ENCODE measurements around the gene EFTUD2. TPM values are rescaled to one million over a fixed set of nuclear protein-coding genes. Genes with fewer than 3 reads are reported as not detected.

Gene EFTUD2
- total RNA-seq, 1 donor from 2014 or later: 145 TPM

- Mint-ChIP-seq H3K4me3 (no peak overlapping the region), H3K27ac (no peak overlapping the region), H3K27me3 (ENCODE audit: low read depth) (no peaks in the 10 kb centered on the region), H3K36me3 (peaks cover 19% of the 10 kb centered on the region), H3K9me3 (peaks cover 4% of the 10 kb centered on the region), H3K4me1 (no peaks in the 10 kb centered on the region)
- DNase-seq (ENCODE audit: low spot score in 2 of 2, unreplicated experiment in 2 of 2): no peak
- no peak for TF ChIP-seq CTCF (IDR thresholded peaks at IDR 0.05; ENCODE audit: unreplicated experiment)
These were observed 34.8 kb upstream of the EFTUD2 start for GRCh38 chr17:44933824-44934744.

- no peak for TF ChIP-seq CTCF (IDR thresholded peaks at IDR 0.05; ENCODE audit: unreplicated experiment)
- no peak for DNase-seq (ENCODE audit: low spot score in 2 of 2, unreplicated experiment in 2 of 2)
- Mint-ChIP-seq H3K27ac (no peak overlapping the region), H3K27me3 (ENCODE audit: low read depth) (no peaks in the 10 kb centered on the region), H3K4me1 (no peaks in the 10 kb centered on the region), H3K4me3 (no peak overlapping the region), H3K36me3 (peaks cover 13% of the 10 kb centered on the region), H3K9me3 (no peaks in the 10 kb centered on the region)
These were observed 33.5 kb upstream of the EFTUD2 start for GRCh38 chr17:44932787-44933097.

DNA sequence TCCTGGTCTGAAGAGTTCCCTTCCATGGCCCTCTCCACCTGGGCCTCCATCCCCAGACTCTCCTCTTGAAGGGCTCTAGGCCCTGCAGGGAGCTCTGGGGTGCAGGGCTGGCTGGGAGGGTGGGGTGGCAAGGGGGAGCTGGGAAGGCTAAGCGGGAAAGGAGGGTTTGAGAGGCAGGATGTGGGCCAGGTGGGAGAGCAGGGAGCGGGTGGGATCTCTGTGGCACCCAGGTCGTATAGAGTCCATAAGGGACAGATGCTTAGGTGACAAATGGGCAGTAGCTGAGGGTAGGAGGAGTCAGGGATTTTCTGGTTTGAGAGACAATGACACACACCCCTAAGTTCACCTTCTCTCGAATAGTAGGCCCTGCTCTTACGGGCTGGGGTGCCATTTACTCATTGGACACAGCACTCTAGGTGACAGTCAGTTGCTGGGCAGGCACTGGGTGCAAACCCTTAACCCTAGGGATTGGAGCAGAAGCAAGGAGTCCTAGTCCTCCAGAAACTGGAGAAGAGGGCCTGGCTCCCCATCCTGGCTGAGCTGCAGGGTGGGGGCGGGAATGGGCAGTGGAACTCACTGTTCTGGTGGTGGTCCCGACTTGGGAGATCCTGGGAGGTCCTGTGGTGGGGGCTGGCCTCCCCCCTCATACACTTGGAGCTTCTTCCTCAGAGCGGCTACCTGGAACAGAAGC lies 33.0 kb upstream of the EFTUD2 start:
- TF ChIP-seq CTCF (IDR thresholded peaks at IDR 0.05; ENCODE audit: unreplicated experiment): no peak
- no peaks in the 10 kb centered on the region for H3K9me3 Mint-ChIP-seq
- no peaks in the 10 kb centered on the region for H3K4me1 Mint-ChIP-seq
- no peak for DNase-seq (ENCODE audit: low spot score in 2 of 2, unreplicated experiment in 2 of 2)
- peaks cover 13% of the 10 kb centered on the region for H3K36me3 Mint-ChIP-seq
- no peak overlapping the region for H3K27ac Mint-ChIP-seq
- H3K27me3 Mint-ChIP-seq (ENCODE audit: low read depth): no peaks in the 10 kb centered on the region
- no peak overlapping the region for H3K4me3 Mint-ChIP-seq

GRCh38 chr17:44931376-44931775 lies 32.1 kb upstream of the EFTUD2 start:
- H3K4me3 Mint-ChIP-seq: no peak overlapping the region
- H3K27ac Mint-ChIP-seq: no peak overlapping the region
- no peak for TF ChIP-seq CTCF (IDR thresholded peaks at IDR 0.05; ENCODE audit: unreplicated experiment)
- H3K9me3 Mint-ChIP-seq: no peaks in the 10 kb centered on the region
- no peak for DNase-seq (ENCODE audit: low spot score in 2 of 2, unreplicated experiment in 2 of 2)
- H3K27me3 Mint-ChIP-seq (ENCODE audit: low read depth): no peaks in the 10 kb centered on the region
- H3K36me3 Mint-ChIP-seq: peaks cover 11% of the 10 kb centered on the region
- H3K4me1 Mint-ChIP-seq: no peaks in the 10 kb centered on the region

DNA sequence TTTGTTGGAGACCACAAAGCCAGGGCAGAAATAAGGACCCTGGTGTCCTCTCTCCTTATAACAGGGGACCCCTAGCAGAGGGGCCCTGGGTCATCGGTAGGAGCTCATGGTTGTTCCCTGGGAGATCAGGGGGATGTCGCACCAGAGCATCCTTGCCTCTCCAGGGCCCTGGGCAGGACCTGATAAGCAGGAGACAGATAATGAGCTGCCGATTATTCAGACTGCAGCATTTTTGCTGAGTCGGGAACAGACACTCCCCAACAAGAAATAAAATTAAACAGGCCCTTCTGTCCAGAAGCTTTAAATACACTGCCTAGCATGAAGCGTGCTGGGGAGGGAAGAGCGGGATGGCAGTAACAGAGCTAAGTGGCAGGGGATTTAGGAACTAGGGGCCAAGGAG lies 31.4 kb upstream of the EFTUD2 start:
- Mint-ChIP-seq H3K4me1 (no peaks in the 10 kb centered on the region), H3K4me3 (no peak overlapping the region), H3K9me3 (no peaks in the 10 kb centered on the region), H3K27ac (no peak overlapping the region), H3K27me3 (ENCODE audit: low read depth) (no peaks in the 10 kb centered on the region), H3K36me3 (peaks cover 12% of the 10 kb centered on the region)
- TF ChIP-seq CTCF (IDR thresholded peaks at IDR 0.05; ENCODE audit: unreplicated experiment): no peak
- no peak for DNase-seq (ENCODE audit: low spot score in 2 of 2, unreplicated experiment in 2 of 2)
